ENCODE measurements around the gene CCZ1B.
"Not testable (repeated sequence)": the region's sequence is repeated elsewhere in the genome, so short reads cannot be mapped to it uniquely, and the experiment has no call there.

DNA sequence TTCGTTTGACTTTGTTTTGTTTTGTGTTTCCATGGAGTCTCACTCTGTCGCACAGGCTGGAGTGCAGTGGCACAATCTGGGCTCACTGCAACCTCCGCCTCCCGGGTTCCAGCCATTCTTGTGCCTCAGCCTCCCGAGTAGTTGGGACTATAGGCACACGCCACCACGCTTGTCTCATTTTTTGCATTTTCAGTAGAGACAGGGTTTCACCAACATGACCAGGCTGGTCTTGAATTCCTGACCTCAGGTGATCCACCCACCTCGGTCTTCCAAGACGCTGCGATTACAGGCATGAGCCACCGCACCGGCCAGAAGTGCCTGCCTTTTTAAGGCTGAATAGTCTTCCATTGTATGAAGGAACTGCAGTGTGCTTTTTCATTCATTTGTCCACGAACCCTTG is 36.8 kb upstream of the CCZ1B start:
- TF ChIP-seq, protein P1, sequence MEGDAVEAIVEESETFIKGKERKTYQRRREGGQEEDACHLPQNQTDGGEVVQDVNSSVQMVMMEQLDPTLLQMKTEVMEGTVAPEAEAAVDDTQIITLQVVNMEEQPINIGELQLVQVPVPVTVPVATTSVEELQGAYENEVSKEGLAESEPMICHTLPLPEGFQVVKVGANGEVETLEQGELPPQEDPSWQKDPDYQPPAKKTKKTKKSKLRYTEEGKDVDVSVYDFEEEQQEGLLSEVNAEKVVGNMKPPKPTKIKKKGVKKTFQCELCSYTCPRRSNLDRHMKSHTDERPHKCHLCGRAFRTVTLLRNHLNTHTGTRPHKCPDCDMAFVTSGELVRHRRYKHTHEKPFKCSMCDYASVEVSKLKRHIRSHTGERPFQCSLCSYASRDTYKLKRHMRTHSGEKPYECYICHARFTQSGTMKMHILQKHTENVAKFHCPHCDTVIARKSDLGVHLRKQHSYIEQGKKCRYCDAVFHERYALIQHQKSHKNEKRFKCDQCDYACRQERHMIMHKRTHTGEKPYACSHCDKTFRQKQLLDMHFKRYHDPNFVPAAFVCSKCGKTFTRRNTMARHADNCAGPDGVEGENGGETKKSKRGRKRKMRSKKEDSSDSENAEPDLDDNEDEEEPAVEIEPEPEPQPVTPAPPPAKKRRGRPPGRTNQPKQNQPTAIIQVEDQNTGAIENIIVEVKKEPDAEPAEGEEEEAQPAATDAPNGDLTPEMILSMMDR (IDR thresholded peaks at IDR 0.05; ENCODE audit: extremely low read depth in 1 of 2, insufficient read depth in 1 of 2, low read depth in 1 of 2, low read length in 2 of 2): not testable (repeated sequence)
- TF ChIP-seq FOS (IDR thresholded peaks at IDR 0.05; ENCODE audit: borderline replicate concordance, insufficient read depth, low read length); EZH2 (IDR thresholded peaks at IDR 0.05; ENCODE audit: borderline replicate concordance, low read depth, low read length, severe bottlenecking): not testable (repeated sequence)
